GM18907 (cell line): ENCODE results near the gene MAP2K5.

Experiments used
- ATAC-seq: cut with Tn5 transposase; IDR thresholded peaks from one replicate; pipeline ENCODE4 v1.9.1; 2021; ENCODE audit warnings: mild to moderate bottlenecking, moderate library complexity; ENCODE audit not compliant: unreplicated experiment

MAP2K5 gene

GRCh38 chr15:67719330-67719959, 176.9 kb downstream of the MAP2K5 start:
- ATAC-seq: no peak

GRCh38 chr15:67720556-67721175, 178.2 kb downstream of the MAP2K5 start:
- ATAC-seq: peak; percentile 60

- no peak for ATAC-seq
Measured at GRCh38 chr15:67722030-67722817, 179.7 kb downstream of the MAP2K5 start.

- no peak for ATAC-seq
Measured at GRCh38 chr15:67723294-67724024, 181.0 kb downstream of the MAP2K5 start.

GRCh38 chr15:67724691-67725375, 182.3 kb downstream of the MAP2K5 start:
- no peak for ATAC-seq

- no peak for ATAC-seq
Measured at GRCh38 chr15:67730135-67730534, 187.6 kb downstream of the MAP2K5 start.

- no peak for ATAC-seq
Measured at GRCh38 chr15:67731112-67731721, 188.7 kb downstream of the MAP2K5 start.

GRCh38 chr15:67732164-67732563, 189.7 kb downstream of the MAP2K5 start:
- no peak for ATAC-seq

GRCh38 chr15:67732671-67733374, 190.3 kb downstream of the MAP2K5 start:
- ATAC-seq: no peak

GRCh38 chr15:67735896-67736295, 193.4 kb downstream of the MAP2K5 start:
- ATAC-seq: no peak

GRCh38 chr15:67736810-67737209, 194.3 kb downstream of the MAP2K5 start:
- no peak for ATAC-seq

GRCh38 chr15:67738056-67738455, 195.6 kb downstream of the MAP2K5 start:
- ATAC-seq: no peak

- no peak for ATAC-seq
Measured at GRCh38 chr15:67740405-67740804, 197.9 kb downstream of the MAP2K5 start.

GRCh38 chr15:67741308-67741707, 198.8 kb downstream of the MAP2K5 start:
- ATAC-seq: no peak

- no peak for ATAC-seq
Measured at GRCh38 chr15:67743558-67743957, 201.1 kb downstream of the MAP2K5 start.

GRCh38 chr15:67744331-67745072, 202.0 kb downstream of the MAP2K5 start:
- no peak for ATAC-seq

- ATAC-seq: no peak
Measured at GRCh38 chr15:67745073-67746006, 202.8 kb downstream of the MAP2K5 start.

- ATAC-seq: no peak
Measured at GRCh38 chr15:67746022-67746421, 203.5 kb downstream of the MAP2K5 start.
